ENCODE data around the gene TUBA4A. TPM values are rescaled to one million over a fixed set of nuclear protein-coding genes. Genes with fewer than 3 reads are reported as not detected.

TUBA4A gene
- polyA plus RNA-seq, 1 donor from 2014 or later: not detected

GRCh38 chr2:219292616-219293015 is 38.9 kb upstream of the TUBA4A start:
- peaks cover 5% of the 10 kb centered on the region for H3K36me3 ChIP-seq (ENCODE audit: insufficient read depth, low read length)
- H3K9me2 ChIP-seq (ENCODE audit: insufficient read depth, low read length): no peaks in the 10 kb centered on the region
- H3K79me2 ChIP-seq (replicated peaks; ENCODE audit: insufficient read depth, low read length): no peaks in the 10 kb centered on the region
- H4K20me1 ChIP-seq (ENCODE audit: insufficient read depth): no peaks in the 10 kb centered on the region
- H3K9ac ChIP-seq (ENCODE audit: low read length): no peak overlapping the region
- TF ChIP-seq MXI1 (conservative IDR thresholded peaks at IDR 0.05; ENCODE audit: poor library complexity, severe bottlenecking) (no peak), TAF1 (IDR thresholded peaks at IDR 0.05; ENCODE audit: low read depth) (no peak), EZH2 (IDR thresholded peaks at IDR 0.05; ENCODE audit: borderline replicate concordance, insufficient read depth, low read length, poor library complexity, severe bottlenecking) (no peak), RAD21 (conservative IDR thresholded peaks at IDR 0.05) (no peak), EP300 (conservative IDR thresholded peaks at IDR 0.05; ENCODE audit: poor library complexity, severe bottlenecking) (no peak), SMC3 (conservative IDR thresholded peaks at IDR 0.05; ENCODE audit: poor library complexity) (no peak), POLR2AphosphoS5 (IDR thresholded peaks at IDR 0.05) (no peak)
- TF ChIP-seq, protein P1, sequence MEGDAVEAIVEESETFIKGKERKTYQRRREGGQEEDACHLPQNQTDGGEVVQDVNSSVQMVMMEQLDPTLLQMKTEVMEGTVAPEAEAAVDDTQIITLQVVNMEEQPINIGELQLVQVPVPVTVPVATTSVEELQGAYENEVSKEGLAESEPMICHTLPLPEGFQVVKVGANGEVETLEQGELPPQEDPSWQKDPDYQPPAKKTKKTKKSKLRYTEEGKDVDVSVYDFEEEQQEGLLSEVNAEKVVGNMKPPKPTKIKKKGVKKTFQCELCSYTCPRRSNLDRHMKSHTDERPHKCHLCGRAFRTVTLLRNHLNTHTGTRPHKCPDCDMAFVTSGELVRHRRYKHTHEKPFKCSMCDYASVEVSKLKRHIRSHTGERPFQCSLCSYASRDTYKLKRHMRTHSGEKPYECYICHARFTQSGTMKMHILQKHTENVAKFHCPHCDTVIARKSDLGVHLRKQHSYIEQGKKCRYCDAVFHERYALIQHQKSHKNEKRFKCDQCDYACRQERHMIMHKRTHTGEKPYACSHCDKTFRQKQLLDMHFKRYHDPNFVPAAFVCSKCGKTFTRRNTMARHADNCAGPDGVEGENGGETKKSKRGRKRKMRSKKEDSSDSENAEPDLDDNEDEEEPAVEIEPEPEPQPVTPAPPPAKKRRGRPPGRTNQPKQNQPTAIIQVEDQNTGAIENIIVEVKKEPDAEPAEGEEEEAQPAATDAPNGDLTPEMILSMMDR (IDR thresholded peaks at IDR 0.05; ENCODE audit: poor library complexity, severe bottlenecking): no peak
- TF ChIP-seq, protein P2, sequence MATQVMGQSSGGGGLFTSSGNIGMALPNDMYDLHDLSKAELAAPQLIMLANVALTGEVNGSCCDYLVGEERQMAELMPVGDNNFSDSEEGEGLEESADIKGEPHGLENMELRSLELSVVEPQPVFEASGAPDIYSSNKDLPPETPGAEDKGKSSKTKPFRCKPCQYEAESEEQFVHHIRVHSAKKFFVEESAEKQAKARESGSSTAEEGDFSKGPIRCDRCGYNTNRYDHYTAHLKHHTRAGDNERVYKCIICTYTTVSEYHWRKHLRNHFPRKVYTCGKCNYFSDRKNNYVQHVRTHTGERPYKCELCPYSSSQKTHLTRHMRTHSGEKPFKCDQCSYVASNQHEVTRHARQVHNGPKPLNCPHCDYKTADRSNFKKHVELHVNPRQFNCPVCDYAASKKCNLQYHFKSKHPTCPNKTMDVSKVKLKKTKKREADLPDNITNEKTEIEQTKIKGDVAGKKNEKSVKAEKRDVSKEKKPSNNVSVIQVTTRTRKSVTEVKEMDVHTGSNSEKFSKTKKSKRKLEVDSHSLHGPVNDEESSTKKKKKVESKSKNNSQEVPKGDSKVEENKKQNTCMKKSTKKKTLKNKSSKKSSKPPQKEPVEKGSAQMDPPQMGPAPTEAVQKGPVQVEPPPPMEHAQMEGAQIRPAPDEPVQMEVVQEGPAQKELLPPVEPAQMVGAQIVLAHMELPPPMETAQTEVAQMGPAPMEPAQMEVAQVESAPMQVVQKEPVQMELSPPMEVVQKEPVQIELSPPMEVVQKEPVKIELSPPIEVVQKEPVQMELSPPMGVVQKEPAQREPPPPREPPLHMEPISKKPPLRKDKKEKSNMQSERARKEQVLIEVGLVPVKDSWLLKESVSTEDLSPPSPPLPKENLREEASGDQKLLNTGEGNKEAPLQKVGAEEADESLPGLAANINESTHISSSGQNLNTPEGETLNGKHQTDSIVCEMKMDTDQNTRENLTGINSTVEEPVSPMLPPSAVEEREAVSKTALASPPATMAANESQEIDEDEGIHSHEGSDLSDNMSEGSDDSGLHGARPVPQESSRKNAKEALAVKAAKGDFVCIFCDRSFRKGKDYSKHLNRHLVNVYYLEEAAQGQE (IDR thresholded peaks at IDR 0.05; ENCODE audit: borderline replicate concordance): no peak
- H3K27me3 ChIP-seq (ENCODE audit: insufficient read depth, low read depth, low read length): no peaks in the 10 kb centered on the region
- no peak overlapping the region for H3K4me2 ChIP-seq (ENCODE audit: low read length)
- no peak overlapping the region for H3K4me3 ChIP-seq (ENCODE audit: low read length)
- no peak overlapping the region for H3K27ac ChIP-seq (ENCODE audit: low read length)
- H3K9me3 ChIP-seq (ENCODE audit: low read length): no peaks in the 10 kb centered on the region
- H2AFZ ChIP-seq (ENCODE audit: low read depth, low read length): no peak overlapping the region
- no peaks in the 10 kb centered on the region for H3F3A ChIP-seq (ENCODE audit: insufficient read depth, low read length, poor library complexity, severe bottlenecking)

DNA sequence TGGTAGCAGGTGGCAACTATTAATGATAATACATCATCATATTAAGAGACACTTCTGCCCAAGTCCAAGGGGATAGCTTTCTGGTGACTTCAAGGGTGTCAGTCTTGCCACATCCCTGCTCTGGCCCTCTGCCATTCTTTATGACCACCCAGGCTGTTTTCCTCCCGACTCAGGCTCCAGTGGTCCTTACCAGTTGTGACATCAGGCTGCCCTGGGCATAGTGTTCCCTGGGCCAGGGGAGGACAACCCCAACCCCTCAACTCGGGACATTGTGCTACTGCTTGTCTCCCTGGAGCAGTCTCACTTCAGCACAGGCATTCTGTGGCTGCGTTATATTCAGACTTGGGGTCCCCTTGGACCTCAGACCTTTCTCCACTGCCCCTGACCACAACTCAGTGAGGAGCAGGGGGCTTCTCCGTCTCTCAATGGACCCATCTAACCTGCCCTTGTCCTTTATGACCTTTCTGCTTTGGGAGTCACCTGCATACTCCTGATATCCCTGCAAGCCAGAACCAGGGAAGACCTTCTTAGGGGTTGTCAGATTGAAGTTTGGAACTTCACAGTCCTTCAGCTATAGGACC is 38.3 kb upstream of the TUBA4A start:
- no peak overlapping the region for H3K4me3 ChIP-seq (ENCODE audit: low read length)

More for the DNA sequence above, 38.3 kb upstream of the TUBA4A start:
- Histone ChIP-seq H3K36me3 (ENCODE audit: insufficient read depth, low read length) (peaks cover 5% of the 10 kb centered on the region), H3K9ac (ENCODE audit: low read length) (no peak overlapping the region), H3K4me2 (ENCODE audit: low read length) (no peak overlapping the region), H4K20me1 (ENCODE audit: insufficient read depth) (no peaks in the 10 kb centered on the region), H3K9me3 (ENCODE audit: low read length) (no peaks in the 10 kb centered on the region), H3K27me3 (ENCODE audit: insufficient read depth, low read depth, low read length) (no peaks in the 10 kb centered on the region), H3F3A (ENCODE audit: insufficient read depth, low read length, poor library complexity, severe bottlenecking) (no peaks in the 10 kb centered on the region), H2AFZ (ENCODE audit: low read depth, low read length) (no peak overlapping the region), H3K9me2 (ENCODE audit: insufficient read depth, low read length) (no peaks in the 10 kb centered on the region), H3K79me2 (replicated peaks; ENCODE audit: insufficient read depth, low read length) (no peaks in the 10 kb centered on the region), H3K27ac (ENCODE audit: low read length) (no peak overlapping the region)
- TF ChIP-seq, protein P2 (IDR thresholded peaks at IDR 0.05; ENCODE audit: borderline replicate concordance): no peak
- TF ChIP-seq MXI1 (conservative IDR thresholded peaks at IDR 0.05; ENCODE audit: poor library complexity, severe bottlenecking) (no peak), EZH2 (IDR thresholded peaks at IDR 0.05; ENCODE audit: borderline replicate concordance, insufficient read depth, low read length, poor library complexity, severe bottlenecking) (no peak), RAD21 (conservative IDR thresholded peaks at IDR 0.05) (no peak), EP300 (conservative IDR thresholded peaks at IDR 0.05; ENCODE audit: poor library complexity, severe bottlenecking) (no peak), POLR2AphosphoS5 (IDR thresholded peaks at IDR 0.05) (no peak), TAF1 (IDR thresholded peaks at IDR 0.05; ENCODE audit: low read depth) (no peak), SMC3 (conservative IDR thresholded peaks at IDR 0.05; ENCODE audit: poor library complexity) (no peak)
- TF ChIP-seq, protein P1 (IDR thresholded peaks at IDR 0.05; ENCODE audit: poor library complexity, severe bottlenecking): no peak

Measured in neural cell (in vitro differentiated cells).